ENCODE data around the gene SHOC2. TPM values are rescaled to one million over a fixed set of nuclear protein-coding genes. Genes with fewer than 3 reads are reported as not detected.

Gene SHOC2
- total RNA-seq, 1 donor from 2014 or later, result 41.8 TPM

GRCh38 chr10:110993024-110993693 is 73.8 kb downstream of the SHOC2 start:
- intact Hi-C loops (cut with micrococcal nuclease), result loop anchor here (1.0 to 5.0 kb wide), 5 partner anchors 8 to 1544 kb away; partner anchors contain the start of genes BBIP1 and SHOC2
- peak; percentile 79 for DNase-seq
- H3K4me1 Mint-ChIP-seq, result peaks cover 21% of the 10 kb centered on the region
- peaks cover 9% of the 10 kb centered on the region for H3K9me3 Mint-ChIP-seq
- H3K27me3 Mint-ChIP-seq, result no peaks in the 10 kb centered on the region
- H3K27ac Mint-ChIP-seq, result peak overlapping the region; percentile 18
- H3K36me3 Mint-ChIP-seq (ENCODE audit: low read depth), result peaks cover 25% of the 10 kb centered on the region
- peak overlapping the region; percentile 66 for H3K4me3 Mint-ChIP-seq

GRCh38 chr10:110994406-110995086 is 75.1 kb downstream of the SHOC2 start:
- H3K9me3 Mint-ChIP-seq, result no peaks in the 10 kb centered on the region
- H3K4me3 Mint-ChIP-seq, result no peak overlapping the region
- no peaks in the 10 kb centered on the region for H3K27me3 Mint-ChIP-seq
- no peak for DNase-seq
- peaks cover 21% of the 10 kb centered on the region for H3K4me1 Mint-ChIP-seq
- H3K36me3 Mint-ChIP-seq (ENCODE audit: low read depth), result peaks cover 23% of the 10 kb centered on the region
- intact Hi-C loops (cut with micrococcal nuclease), result loop anchor here (5.0 kb wide), 2 partner anchors 33 to 1543 kb away; no protein-coding TSS in a partner anchor
- H3K27ac Mint-ChIP-seq, result no peak overlapping the region

GRCh38 chr10:110995301-110995700 is 75.9 kb downstream of the SHOC2 start:
- Mint-ChIP-seq H3K27ac (no peak overlapping the region), H3K4me3 (no peak overlapping the region), H3K4me1 (peaks cover 21% of the 10 kb centered on the region), H3K9me3 (no peaks in the 10 kb centered on the region), H3K27me3 (no peaks in the 10 kb centered on the region), H3K36me3 (ENCODE audit: low read depth) (peaks cover 21% of the 10 kb centered on the region)
- DNase-seq, result no peak
- intact Hi-C loops (cut with micrococcal nuclease), result no loop called here

GRCh38 chr10:110996256-110996655 is 76.9 kb downstream of the SHOC2 start:
- no peaks in the 10 kb centered on the region for H3K9me3 Mint-ChIP-seq
- intact Hi-C loops (cut with micrococcal nuclease), result no loop called here
- DNase-seq, result no peak
- no peak overlapping the region for H3K4me3 Mint-ChIP-seq
- H3K36me3 Mint-ChIP-seq (ENCODE audit: low read depth), result peaks cover 21% of the 10 kb centered on the region
- H3K27me3 Mint-ChIP-seq, result no peaks in the 10 kb centered on the region
- H3K4me1 Mint-ChIP-seq, result peaks cover 18% of the 10 kb centered on the region
- H3K27ac Mint-ChIP-seq, result no peak overlapping the region

GRCh38 chr10:111004016-111004415 is 84.6 kb downstream of the SHOC2 start:
- peaks cover 21% of the 10 kb centered on the region for H3K36me3 Mint-ChIP-seq (ENCODE audit: low read depth)
- DNase-seq, result no peak
- intact Hi-C loops (cut with micrococcal nuclease), result no loop called here
- H3K27ac Mint-ChIP-seq, result no peak overlapping the region
- no peak overlapping the region for H3K4me3 Mint-ChIP-seq
- no peaks in the 10 kb centered on the region for H3K27me3 Mint-ChIP-seq
- H3K9me3 Mint-ChIP-seq, result no peaks in the 10 kb centered on the region
- H3K4me1 Mint-ChIP-seq, result no peaks in the 10 kb centered on the region

- no peak overlapping the region for H3K27ac Mint-ChIP-seq
- H3K4me1 Mint-ChIP-seq, result no peaks in the 10 kb centered on the region
- no peaks in the 10 kb centered on the region for H3K27me3 Mint-ChIP-seq
- no peaks in the 10 kb centered on the region for H3K9me3 Mint-ChIP-seq
- intact Hi-C loops (cut with micrococcal nuclease), result no loop called here
- no peak for DNase-seq
- H3K36me3 Mint-ChIP-seq (ENCODE audit: low read depth), result peaks cover 21% of the 10 kb centered on the region
- H3K4me3 Mint-ChIP-seq, result no peak overlapping the region
Measured at GRCh38 chr10:111007486-111007885, 88.1 kb downstream of the SHOC2 start.

- intact Hi-C loops (cut with micrococcal nuclease), result no loop called here
- Mint-ChIP-seq H3K9me3 (no peaks in the 10 kb centered on the region), H3K36me3 (ENCODE audit: low read depth) (peaks cover 30% of the 10 kb centered on the region), H3K4me1 (peaks cover 11% of the 10 kb centered on the region), H3K27ac (no peak overlapping the region), H3K27me3 (no peaks in the 10 kb centered on the region), H3K4me3 (no peak overlapping the region)
- no peak for DNase-seq
Measured at GRCh38 chr10:111015181-111015580, 95.8 kb downstream of the SHOC2 start.

- H3K9me3 Mint-ChIP-seq, result no peaks in the 10 kb centered on the region
- H3K27ac Mint-ChIP-seq, result no peak overlapping the region
- peaks cover 41% of the 10 kb centered on the region for H3K36me3 Mint-ChIP-seq (ENCODE audit: low read depth)
- no peaks in the 10 kb centered on the region for H3K27me3 Mint-ChIP-seq
- no peak overlapping the region for H3K4me3 Mint-ChIP-seq
- intact Hi-C loops (cut with micrococcal nuclease), result no loop called here
- DNase-seq, result no peak
- H3K4me1 Mint-ChIP-seq, result peaks cover 11% of the 10 kb centered on the region
Measured at GRCh38 chr10:111017098-111017497, 97.7 kb downstream of the SHOC2 start.

GRCh38 chr10:111018021-111018420 is 98.6 kb downstream of the SHOC2 start:
- Mint-ChIP-seq H3K4me3 (no peak overlapping the region), H3K36me3 (ENCODE audit: low read depth) (peaks cover 43% of the 10 kb centered on the region), H3K9me3 (peaks cover under 1% of the 10 kb centered on the region), H3K4me1 (peaks cover 11% of the 10 kb centered on the region), H3K27ac (no peak overlapping the region), H3K27me3 (no peaks in the 10 kb centered on the region)
- no peak for DNase-seq
- intact Hi-C loops (cut with micrococcal nuclease), result no loop called here

GRCh38 chr10:111023060-111023459 is 103.7 kb downstream of the SHOC2 start:
- intact Hi-C loops (cut with micrococcal nuclease), result no loop called here
- peaks cover 44% of the 10 kb centered on the region for H3K36me3 Mint-ChIP-seq (ENCODE audit: low read depth)
- H3K27me3 Mint-ChIP-seq, result no peaks in the 10 kb centered on the region
- H3K4me3 Mint-ChIP-seq, result no peak overlapping the region
- H3K4me1 Mint-ChIP-seq, result peaks cover 7% of the 10 kb centered on the region
- no peak overlapping the region for H3K27ac Mint-ChIP-seq
- peaks cover 6% of the 10 kb centered on the region for H3K9me3 Mint-ChIP-seq
- DNase-seq, result no peak

GRCh38 chr10:111030042-111030750 is 110.8 kb downstream of the SHOC2 start:
- peaks cover 21% of the 10 kb centered on the region for H3K36me3 Mint-ChIP-seq (ENCODE audit: low read depth)

GRCh38 chr10:111034598-111035310 is 115.3 kb downstream of the SHOC2 start:
- H3K36me3 Mint-ChIP-seq (ENCODE audit: low read depth), result peaks cover 22% of the 10 kb centered on the region
- peaks cover 8% of the 10 kb centered on the region for H3K4me1 Mint-ChIP-seq
- intact Hi-C loops (cut with micrococcal nuclease), result no loop called here
- peaks cover 1% of the 10 kb centered on the region for H3K27me3 Mint-ChIP-seq
- H3K27ac Mint-ChIP-seq, result no peak overlapping the region
- peaks cover 18% of the 10 kb centered on the region for H3K9me3 Mint-ChIP-seq
- no peak for DNase-seq
- no peak overlapping the region for H3K4me3 Mint-ChIP-seq

More at GRCh38 chr10:111030042-111030750, 110.8 kb downstream of the SHOC2 start:
- H3K4me1 Mint-ChIP-seq, result peaks cover 9% of the 10 kb centered on the region
- H3K27me3 Mint-ChIP-seq, result no peaks in the 10 kb centered on the region
- no peak overlapping the region for H3K4me3 Mint-ChIP-seq
- no peak overlapping the region for H3K27ac Mint-ChIP-seq
- no peak for DNase-seq
- peaks cover 8% of the 10 kb centered on the region for H3K9me3 Mint-ChIP-seq
- intact Hi-C loops (cut with micrococcal nuclease), result no loop called here

- peaks cover 21% of the 10 kb centered on the region for H3K36me3 Mint-ChIP-seq (ENCODE audit: low read depth)
- no peak overlapping the region for H3K27ac Mint-ChIP-seq
- peaks cover 1% of the 10 kb centered on the region for H3K27me3 Mint-ChIP-seq
- DNase-seq, result no peak
- intact Hi-C loops (cut with micrococcal nuclease), result no loop called here
- peaks cover 21% of the 10 kb centered on the region for H3K9me3 Mint-ChIP-seq
- no peak overlapping the region for H3K4me3 Mint-ChIP-seq
- peaks cover 2% of the 10 kb centered on the region for H3K4me1 Mint-ChIP-seq
Measured at GRCh38 chr10:111035542-111035941, 116.1 kb downstream of the SHOC2 start.
